GM18519 (cell line): Measurements from ENCODE around the gene PDE3A.
"Not testable (repeated sequence)": the region's sequence is repeated elsewhere in the genome, so short reads cannot be mapped to it uniquely, and the experiment has no call there.

Source experiments
- ATAC-seq: cut with Tn5 transposase; IDR thresholded peaks from one replicate; pipeline ENCODE4 v1.9.1; 2021; ENCODE audit warnings: mild to moderate bottlenecking, moderate library complexity; ENCODE audit not compliant: unreplicated experiment, low FRiP score

The PDE3A gene

GRCh38 chr12:20590570-20590969 lies 222.2 kb downstream of the PDE3A start:
- no peak for ATAC-seq

GRCh38 chr12:20592556-20592955 lies 224.2 kb downstream of the PDE3A start:
- no peak for ATAC-seq

GRCh38 chr12:20593611-20594010 lies 225.3 kb downstream of the PDE3A start:
- no peak for ATAC-seq

GRCh38 chr12:20596061-20596460 lies 227.7 kb downstream of the PDE3A start:
- ATAC-seq: no peak

- ATAC-seq: no peak
Observed at GRCh38 chr12:20599757-20600156, 231.4 kb downstream of the PDE3A start.

GRCh38 chr12:20601668-20602280 lies 233.4 kb downstream of the PDE3A start:
- ATAC-seq: no peak

GRCh38 chr12:20602641-20603391 lies 234.5 kb downstream of the PDE3A start:
- no peak for ATAC-seq

GRCh38 chr12:20604408-20605067 lies 236.2 kb downstream of the PDE3A start:
- no peak for ATAC-seq

- ATAC-seq: not testable (repeated sequence)
Observed at GRCh38 chr12:20615020-20615419, 246.7 kb downstream of the PDE3A start.

GRCh38 chr12:20616093-20616492 lies 247.8 kb downstream of the PDE3A start:
- ATAC-seq: no peak

- no peak for ATAC-seq
Observed at GRCh38 chr12:20620261-20620660, 251.9 kb downstream of the PDE3A start.

GRCh38 chr12:20624718-20625117 lies 256.4 kb downstream of the PDE3A start:
- ATAC-seq: no peak

GRCh38 chr12:20625531-20625930 lies 257.2 kb downstream of the PDE3A start:
- ATAC-seq: no peak

- no peak for ATAC-seq
Observed at GRCh38 chr12:20627001-20627588, 258.8 kb downstream of the PDE3A start.

- no peak for ATAC-seq
Observed at GRCh38 chr12:20628226-20628787, 260.0 kb downstream of the PDE3A start.

- no peak for ATAC-seq
Observed at GRCh38 chr12:20628999-20629398, 260.7 kb downstream of the PDE3A start.

- ATAC-seq: no peak
Observed at GRCh38 chr12:20629414-20630156, 261.2 kb downstream of the PDE3A start.

- ATAC-seq: no peak
Observed at GRCh38 chr12:20631711-20632110, 263.4 kb downstream of the PDE3A start.

- ATAC-seq: no peak
Observed at GRCh38 chr12:20641106-20641505, 272.8 kb downstream of the PDE3A start.

- no peak for ATAC-seq
Observed at GRCh38 chr12:20643822-20644221, 275.5 kb downstream of the PDE3A start.
